Spleen (tissue), 7 donors: Measurements from ENCODE around the gene C10orf90.

ENCODE experiments used
- POLR2A ChIP-seq, 3 donors: fragments of 450-650 bp; IDR thresholded peaks; one replicate each; pipeline ENCODE4 v1.5.1; 2017; ENCODE audit warnings: antibody characterized with exemption in 3 of 3, mild to moderate bottlenecking in 1 of 3
- TF ChIP-seq, protein P1 (sequence below), 11 experiments: fragments of 200-600 bp in 7 of 11; fragments of 450-650 bp in 4 of 11; sonication (generic) in 4 of 11; IDR thresholded peaks in 8 of 11; conservative IDR thresholded peaks in 3 of 11; 1 replicate in 7 of 11; 2 replicates in 4 of 11; pipeline versions ENCODE4 v1.4.0 to v1.8.0; 2016 to 2021; ENCODE audit warnings: antibody characterized with exemption in 11 of 11, inconsistent platforms in 4 of 11, mild to moderate bottlenecking in 1 of 11
- donor health status: DM: no; HTN: no; CAD: no; lungs with moderate emphysema.
- donor health status: DM: no; HTN: no; CAD: no.
- donor health status: DM: no; HTN: no; CAD: no.

DNA sequence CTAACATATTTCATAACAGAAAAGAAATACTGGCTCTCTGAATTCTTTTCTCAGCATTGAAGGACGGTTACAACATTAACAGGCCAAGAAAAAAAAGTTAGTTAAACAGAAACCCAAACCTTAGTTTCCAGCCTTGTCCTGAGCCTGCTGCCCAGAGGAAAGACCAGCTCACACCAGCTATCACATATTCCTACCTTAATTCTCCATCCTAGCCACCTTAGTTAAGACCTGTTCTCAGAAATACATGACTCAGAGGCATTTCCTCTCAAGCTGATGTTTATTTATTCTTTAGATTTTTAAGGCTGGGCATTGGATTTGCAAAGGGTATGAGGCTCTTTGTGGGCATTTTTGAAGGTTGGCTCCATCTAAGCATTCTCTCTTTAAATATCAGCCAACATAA, 247.9 kb downstream of the C10orf90 start:
- TF ChIP-seq, protein P1, sequence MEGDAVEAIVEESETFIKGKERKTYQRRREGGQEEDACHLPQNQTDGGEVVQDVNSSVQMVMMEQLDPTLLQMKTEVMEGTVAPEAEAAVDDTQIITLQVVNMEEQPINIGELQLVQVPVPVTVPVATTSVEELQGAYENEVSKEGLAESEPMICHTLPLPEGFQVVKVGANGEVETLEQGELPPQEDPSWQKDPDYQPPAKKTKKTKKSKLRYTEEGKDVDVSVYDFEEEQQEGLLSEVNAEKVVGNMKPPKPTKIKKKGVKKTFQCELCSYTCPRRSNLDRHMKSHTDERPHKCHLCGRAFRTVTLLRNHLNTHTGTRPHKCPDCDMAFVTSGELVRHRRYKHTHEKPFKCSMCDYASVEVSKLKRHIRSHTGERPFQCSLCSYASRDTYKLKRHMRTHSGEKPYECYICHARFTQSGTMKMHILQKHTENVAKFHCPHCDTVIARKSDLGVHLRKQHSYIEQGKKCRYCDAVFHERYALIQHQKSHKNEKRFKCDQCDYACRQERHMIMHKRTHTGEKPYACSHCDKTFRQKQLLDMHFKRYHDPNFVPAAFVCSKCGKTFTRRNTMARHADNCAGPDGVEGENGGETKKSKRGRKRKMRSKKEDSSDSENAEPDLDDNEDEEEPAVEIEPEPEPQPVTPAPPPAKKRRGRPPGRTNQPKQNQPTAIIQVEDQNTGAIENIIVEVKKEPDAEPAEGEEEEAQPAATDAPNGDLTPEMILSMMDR (IDR thresholded peaks at IDR 0.05 in 8 of 11, conservative IDR thresholded peaks at IDR 0.05 in 3 of 11), result no peak
- no peak for TF ChIP-seq POLR2A (IDR thresholded peaks at IDR 0.05)
